NCI-H1105 (cell line): ENCODE results near the gene DLX1.
"Not testable (repeated sequence)": the region's sequence is repeated elsewhere in the genome, so short reads cannot be mapped to it uniquely, and the experiment has no call there.

Experiments used
- DNase-seq: peaks from one replicate; lab custom pipeline; 2025; lab: John Stamatoyannopoulos, UW

The DLX1 gene

GRCh38 chr2:172065111-172065510 is 20.2 kb upstream of the DLX1 start:
- no peak for DNase-seq

- no peak for DNase-seq
Measured at GRCh38 chr2:172066394-172066886, 18.9 kb upstream of the DLX1 start.

- not testable (repeated sequence) for DNase-seq
Measured at GRCh38 chr2:172067905-172068304, 17.4 kb upstream of the DLX1 start.

- no peak for DNase-seq
Measured at GRCh38 chr2:172070936-172071335, 14.4 kb upstream of the DLX1 start.

GRCh38 chr2:172072303-172072702 is 13.0 kb upstream of the DLX1 start:
- DNase-seq, result peak; percentile 70

- DNase-seq, result peak; percentile 51
Measured at GRCh38 chr2:172072706-172073105, 12.6 kb upstream of the DLX1 start.

GRCh38 chr2:172073518-172073917 is 11.8 kb upstream of the DLX1 start:
- no peak for DNase-seq

GRCh38 chr2:172074254-172074653 is 11.1 kb upstream of the DLX1 start:
- DNase-seq, result no peak

GRCh38 chr2:172079416-172079815 is 5.9 kb upstream of the DLX1 start:
- no peak for DNase-seq

GRCh38 chr2:172079838-172080640 is 5.3 kb upstream of the DLX1 start:
- no peak for DNase-seq

- DNase-seq, result no peak
Measured at GRCh38 chr2:172080641-172081220, 4.6 kb upstream of the DLX1 start.

- no peak for DNase-seq
Measured at GRCh38 chr2:172081221-172082022, 3.9 kb upstream of the DLX1 start.

GRCh38 chr2:172082105-172082943 is 3.0 kb upstream of the DLX1 start:
- DNase-seq, result no peak

- no peak for DNase-seq
Measured at GRCh38 chr2:172082944-172083627, 2.2 kb upstream of the DLX1 start.

GRCh38 chr2:172083628-172084394 is 1.5 kb upstream of the DLX1 start:
- DNase-seq, result no peak

GRCh38 chr2:172084395-172084644 is 987 bp upstream of the DLX1 start:
- DNase-seq, result no peak

- DNase-seq, result peak; percentile 79
Measured at GRCh38 chr2:172084645-172085459, 455 bp upstream of the DLX1 start.

- DNase-seq, result peak; percentile 37
Measured at GRCh38 chr2:172086241-172087206, 1.2 kb downstream of the DLX1 start.
